NCI-H774 (cell line): ENCODE measurements around the gene FST.

Experiments used
- DNase-seq: peaks from one replicate; lab custom pipeline; 2025; lab: John Stamatoyannopoulos, UW

The FST gene, protein sequence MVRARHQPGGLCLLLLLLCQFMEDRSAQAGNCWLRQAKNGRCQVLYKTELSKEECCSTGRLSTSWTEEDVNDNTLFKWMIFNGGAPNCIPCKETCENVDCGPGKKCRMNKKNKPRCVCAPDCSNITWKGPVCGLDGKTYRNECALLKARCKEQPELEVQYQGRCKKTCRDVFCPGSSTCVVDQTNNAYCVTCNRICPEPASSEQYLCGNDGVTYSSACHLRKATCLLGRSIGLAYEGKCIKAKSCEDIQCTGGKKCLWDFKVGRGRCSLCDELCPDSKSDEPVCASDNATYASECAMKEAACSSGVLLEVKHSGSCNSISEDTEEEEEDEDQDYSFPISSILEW

DNA sequence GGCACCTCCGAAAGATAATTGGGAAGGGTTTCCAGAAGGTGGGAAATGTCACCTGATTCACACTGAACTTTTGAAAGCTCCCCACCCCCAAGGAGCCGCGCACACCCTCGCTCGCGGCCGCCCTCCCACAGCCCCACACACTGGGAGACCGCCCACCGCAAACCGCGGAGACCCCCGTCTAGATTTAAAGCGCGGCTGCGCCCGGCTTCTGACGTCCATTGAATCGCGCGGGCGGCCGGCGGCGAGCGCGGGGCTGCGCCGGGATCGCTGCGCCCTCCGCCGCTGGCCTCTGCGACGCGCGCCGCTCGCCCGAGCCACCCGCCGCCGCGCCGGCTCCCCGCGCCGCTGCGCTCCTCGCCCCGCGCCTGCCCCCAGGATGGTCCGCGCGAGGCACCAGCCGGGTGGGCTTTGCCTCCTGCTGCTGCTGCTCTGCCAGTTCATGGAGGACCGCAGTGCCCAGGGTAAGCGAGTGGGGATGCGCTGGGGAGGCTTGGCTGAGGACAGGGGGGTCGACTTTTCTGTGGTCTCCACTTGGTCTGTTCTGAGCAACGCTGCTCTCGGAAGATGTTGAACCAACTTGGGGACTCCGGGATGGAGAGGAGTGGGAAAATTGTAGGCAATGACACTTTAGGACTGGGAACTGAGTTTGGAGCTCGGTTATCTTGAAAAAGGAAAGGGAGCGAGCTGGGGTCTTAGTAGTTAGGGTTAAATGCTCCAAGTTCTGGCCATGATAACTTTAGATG, at the start of gene FST:
TSS of gene FST (plus strand) at position 214 of the 743 bp plus-strand sequence. CDS start at position 377, 163 bp downstream.
- DNase-seq = no peak

DNA sequence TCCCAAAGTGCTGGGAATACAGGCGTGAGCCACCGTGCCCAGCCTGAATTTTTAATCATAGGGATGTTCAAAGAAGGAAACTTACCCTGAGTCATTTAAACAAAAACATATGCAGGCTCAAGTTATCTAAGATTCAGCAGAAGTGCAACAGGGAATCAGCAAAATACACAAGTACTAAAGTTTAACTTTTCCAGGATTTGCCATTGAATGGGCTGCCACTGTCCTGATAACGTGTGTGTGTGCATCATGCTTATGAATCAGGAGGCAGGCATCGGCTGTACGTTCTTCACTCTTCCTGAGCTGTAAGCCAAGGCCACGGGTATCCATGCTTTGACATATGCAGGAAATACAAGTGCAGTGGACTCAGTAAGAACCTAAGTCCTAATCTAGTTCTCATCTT, 48.8 kb upstream of the FST start:
- no peak for DNase-seq

DNA sequence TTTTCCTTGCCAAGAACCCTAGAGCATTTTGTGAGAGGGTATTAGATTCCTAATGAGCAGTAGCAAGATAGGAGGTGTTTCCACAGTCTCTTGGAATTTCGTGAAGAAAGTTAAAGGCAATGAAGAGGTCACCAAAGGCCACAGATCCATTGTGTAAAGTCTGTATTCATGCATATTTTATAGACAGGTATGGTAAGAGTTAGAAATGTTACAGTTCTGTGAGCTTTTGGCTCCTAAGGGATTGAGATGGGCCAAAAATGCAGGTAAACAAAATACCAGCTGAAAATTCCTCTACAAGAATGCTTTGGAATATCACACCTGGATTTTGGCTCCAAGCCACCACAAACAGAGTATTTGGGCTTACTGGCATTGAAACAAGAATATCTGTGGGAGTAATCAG, 47.4 kb upstream of the FST start:
- no peak for DNase-seq

DNA sequence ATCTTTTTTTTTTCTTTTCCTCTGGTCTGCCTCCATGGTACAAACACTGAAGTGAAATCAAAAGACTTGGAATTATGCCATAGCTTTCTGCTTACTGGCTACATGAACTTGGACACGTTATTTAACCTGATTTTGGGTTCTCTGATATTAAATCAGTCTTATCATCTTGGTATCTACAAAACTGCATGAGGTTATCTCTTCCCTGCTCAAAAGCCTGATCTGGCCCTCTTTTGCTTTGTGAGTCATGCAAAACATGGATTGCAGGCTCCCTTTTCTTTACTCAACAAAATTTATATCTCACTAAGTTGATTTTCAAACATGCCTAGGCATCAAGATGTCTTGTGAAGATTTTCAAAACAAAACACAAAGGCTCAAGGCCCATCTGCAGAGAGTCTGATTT, 45.9 kb upstream of the FST start:
- no peak for DNase-seq

DNA sequence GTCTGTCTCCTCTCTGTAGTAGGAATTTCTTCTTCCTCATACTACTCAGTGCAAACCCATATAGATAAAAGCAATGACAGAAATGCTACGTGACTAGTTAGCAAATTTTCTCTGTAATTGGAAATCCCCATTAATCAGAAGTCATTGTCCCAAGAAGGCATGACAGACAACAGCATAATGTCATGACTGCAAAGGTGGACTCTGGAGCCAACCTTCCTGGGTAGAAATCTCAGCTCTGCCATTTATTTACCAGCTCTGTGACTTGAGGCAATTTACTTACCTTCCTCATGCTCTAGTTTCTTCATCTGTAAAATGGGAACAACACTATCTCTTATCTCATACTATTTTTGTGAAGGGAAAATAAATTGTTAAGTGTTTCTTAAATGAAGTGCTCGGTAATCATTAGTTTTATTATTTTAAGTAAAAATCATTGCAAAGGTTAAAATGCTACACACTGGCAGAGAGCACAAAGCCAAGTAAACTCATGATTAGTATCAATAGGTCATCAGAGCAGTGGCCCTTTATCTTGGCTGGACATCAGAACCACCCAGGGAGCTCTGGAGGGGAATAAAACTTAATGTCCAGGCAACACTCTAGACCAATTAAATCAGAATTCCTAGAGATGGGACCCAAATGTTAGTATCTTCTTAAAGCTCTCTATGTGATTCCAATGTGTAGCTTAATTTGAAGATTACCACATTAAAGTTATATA, 43.8 kb upstream of the FST start:
- no peak for DNase-seq

DNA sequence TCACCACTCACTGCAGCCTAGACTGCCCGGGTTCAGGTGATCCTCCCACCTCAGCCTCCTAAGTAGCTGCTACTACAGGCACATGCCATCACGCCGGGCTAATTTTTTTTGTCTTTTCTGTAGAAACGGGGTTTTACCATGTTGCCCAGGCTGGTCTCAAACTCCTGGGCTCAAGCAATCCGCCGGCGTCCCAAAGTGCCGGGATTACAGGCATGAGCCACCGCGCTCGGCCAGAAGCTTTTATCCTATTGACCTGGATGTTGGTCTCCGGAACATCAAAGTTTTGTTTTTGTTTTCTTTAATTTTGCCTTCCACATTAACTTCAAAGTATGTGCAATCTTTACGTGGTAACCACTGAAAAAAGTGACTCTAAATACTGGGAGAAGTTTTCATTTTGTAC, 42.4 kb upstream of the FST start:
- DNase-seq = no peak

DNA sequence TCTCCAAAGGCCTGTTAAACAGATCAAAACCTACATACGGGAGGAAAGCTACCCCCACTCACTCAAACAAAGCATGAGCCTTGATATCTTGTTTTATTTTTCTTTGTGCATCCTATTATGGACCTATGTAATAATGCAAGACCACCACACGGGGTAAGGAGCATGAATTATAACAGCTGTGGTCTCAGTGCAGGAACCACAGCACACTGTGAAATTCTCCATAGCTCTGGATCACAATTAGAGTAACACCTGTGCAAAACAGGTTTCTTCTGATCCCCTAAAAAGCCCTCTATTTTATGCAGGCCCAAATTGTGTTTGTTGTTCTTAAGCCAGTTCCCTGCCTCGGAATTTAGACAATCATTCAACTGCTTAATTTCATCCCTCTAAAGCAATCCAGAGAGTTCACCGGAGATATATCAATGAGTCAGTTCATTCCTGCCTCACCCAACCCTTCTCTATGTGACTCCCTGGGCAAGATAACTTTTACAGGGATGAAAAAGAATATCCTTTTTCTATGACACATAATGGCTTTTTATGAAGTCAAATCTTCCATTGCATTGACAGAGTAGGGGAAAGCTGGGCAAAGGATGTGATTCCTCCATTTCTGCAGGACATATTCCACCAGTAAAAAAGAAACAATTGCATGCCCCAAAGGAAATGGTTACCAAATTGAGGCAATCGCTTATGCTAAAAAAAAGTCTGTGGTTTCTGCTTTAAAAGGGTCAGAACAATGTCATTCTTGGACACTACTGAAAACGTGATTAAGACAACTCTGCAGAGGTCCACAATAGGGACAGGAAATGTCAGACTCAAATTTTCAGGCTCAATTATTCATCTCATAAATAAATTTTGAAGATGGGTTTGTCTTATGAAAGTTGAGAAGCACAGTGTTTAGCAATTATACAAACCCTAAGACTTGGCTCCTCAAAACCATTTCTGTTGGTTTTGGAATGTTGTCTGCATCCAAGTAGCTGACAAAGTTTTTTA, 41.6 kb upstream of the FST start:
- no peak for DNase-seq

DNA sequence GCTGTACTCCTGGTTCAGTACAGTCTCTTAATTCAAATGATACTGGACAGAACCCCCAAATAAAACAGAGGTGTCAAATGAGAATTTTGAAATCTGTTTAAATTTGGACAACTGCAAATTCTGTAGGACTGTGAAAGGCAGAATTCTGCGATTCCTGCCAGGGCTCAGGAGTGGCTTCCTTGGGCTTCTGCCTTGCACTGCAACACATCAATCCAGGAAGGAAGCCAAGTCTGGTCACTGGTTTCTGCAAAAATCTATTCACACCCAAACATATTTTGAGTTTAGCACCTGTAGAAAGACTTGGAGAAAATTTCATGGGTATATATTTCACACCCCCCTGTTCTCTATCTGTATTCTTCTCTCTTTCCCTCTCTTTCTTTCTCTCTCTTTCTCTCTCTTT, 37.5 kb upstream of the FST start:
- DNase-seq = no peak

DNA sequence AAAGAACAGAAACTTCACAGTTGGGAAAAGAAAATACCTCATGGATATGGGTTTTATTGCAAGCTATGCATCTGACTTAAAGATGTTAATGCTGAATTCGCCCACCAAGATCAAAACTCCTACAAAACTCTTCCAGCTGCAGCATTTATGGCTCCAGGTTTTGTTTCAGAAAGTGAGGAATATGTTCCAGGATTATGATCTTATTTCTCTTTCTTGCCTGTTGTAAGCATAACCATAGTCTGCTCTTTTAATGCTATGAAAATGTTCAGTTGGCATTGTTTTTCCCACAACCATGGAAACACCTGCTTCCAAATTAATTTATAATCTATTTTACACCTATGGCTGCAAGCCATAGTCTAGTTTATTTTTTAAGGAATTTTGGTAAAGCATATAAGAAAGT, 34.9 kb upstream of the FST start:
- no peak for DNase-seq

DNA sequence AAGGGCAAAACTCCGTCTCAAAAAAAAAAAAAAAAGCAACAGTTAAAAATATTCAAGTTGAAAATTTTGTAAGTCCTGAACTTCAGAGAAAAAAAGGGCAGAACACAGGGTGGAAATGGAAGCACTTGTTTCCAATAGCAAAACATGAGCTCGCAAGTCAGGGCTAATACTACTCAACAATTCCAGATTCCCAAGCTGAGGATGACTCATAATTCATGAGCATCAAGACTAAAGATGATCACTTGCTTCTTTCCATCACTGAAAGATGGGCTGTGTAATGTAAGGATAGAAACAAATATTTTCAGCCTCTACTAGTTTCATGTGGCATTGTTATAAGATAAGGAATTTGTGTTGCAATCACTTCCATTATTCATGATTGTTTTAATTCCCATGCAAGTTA, 33.5 kb upstream of the FST start:
- DNase-seq = no peak

DNA sequence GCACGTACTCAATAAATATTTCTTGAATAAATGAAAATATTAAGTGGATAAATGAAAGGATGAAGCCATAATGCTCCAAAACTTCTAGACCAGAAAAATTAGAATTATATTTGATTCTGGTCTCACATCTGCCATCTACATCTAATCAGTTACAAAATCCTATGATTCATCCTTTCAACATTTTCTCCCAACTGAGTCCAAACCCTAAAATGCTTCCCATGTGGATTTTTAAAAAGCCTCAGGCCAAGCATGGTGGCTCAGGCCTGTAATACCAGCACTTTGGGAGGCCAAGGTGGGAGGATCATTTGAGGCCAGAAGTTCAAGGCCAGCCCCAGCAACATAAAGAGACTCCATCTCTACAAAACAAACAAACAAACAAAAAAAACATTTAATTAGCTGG, 31.6 kb upstream of the FST start:
- no peak for DNase-seq

DNA sequence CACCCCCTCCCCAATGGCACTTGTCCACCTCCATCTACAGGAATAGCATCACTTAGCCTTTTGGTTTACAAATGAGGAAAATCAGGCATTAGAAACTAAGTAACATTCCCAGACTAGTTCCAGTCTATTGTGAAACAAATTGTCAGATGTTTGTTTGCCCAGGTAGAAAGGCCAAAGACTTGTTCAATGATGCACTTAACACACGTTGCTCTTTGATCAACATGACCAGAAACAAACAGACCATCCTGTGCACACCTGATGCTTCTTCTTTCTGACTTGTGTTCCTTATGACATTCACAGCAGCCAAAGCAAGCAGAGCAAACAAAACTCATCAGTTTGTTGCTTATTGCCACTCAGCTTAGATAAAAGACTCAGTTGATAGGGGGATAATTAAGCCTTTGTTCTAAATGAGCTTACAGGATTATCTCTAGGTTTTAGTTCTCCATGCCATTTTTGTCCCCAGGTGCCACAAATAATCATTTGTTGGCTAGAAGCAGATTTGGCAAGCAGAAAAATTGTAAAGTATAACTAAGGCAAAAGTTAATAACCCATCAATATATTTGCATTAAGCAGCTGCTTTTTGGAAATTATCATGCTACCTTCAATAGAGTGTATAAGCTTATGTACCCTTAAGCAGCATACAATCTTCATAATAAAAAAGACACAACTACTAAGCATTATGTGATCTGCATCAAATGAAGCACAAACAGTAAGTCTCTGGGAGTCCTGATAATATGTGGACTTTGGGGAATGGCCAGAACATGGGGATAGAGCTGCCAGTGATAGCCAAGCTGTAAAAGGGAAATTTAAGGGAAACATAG, 26.3 kb upstream of the FST start:
- no peak for DNase-seq

DNA sequence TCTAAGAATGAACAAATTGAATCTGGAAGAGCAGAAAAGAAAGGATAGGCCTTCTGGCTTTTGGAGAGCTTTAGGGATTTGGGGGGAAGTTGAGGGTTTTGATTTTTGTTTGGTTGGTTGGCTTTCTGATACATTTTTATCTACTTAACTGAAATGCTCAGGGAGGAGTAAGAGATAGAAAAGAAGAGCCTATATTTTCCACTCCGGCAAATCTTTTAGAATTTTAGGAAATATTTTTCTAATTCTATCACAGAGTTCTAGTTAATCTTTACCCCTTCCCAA, 25.8 kb upstream of the FST start:
- no peak for DNase-seq

DNA sequence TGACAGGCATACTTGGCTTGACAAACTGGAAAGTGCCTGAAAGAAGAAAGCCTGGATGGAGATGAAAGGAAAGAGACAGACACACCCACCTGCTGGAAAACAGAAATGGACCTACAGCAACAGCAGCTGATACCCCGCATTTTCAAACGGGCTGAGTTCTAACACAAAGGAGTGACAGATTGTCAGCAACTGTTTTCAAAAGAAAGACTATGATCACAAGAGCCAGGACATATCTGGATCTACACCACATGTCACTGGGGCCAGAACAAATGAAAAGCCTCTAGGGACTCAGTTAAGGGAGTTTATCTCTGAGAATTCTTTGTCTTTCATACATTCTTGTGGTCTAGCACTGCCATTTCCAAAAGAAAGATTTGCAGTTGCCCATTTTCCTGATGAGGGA, 24.1 kb upstream of the FST start:
- no peak for DNase-seq

DNA sequence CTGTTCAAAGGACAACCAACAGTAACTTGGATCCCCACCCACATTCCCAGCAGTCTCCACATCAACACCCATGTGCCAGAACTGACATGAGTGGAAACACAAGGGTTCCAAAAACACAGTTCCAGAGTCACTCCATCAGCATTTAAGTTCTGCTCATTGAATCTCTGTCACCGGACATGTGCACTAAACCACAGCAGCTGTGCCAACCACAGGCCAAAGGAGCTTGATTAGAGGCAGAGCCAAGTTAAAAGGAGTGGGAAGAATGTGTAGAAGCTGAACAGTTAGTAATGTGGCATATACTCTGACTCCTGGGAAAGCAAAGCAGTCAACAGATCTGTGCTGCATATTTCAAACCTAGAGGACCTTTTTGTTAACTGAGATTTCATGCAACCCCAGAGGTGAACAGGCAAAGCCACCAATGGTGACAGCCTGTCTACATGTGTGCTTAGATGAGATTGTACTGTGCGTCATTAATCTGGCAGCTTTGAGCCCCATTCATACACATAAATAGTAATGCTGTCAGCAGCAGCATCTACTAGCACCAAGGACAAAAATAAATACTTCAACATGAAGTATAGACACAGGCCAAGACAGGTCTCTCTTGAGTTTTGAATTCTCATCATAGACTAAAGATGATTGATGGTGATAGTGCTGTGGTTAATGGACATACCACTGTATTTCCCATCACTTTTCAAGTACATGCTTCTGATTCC, 16.4 kb upstream of the FST start:
- DNase-seq = no peak

DNA sequence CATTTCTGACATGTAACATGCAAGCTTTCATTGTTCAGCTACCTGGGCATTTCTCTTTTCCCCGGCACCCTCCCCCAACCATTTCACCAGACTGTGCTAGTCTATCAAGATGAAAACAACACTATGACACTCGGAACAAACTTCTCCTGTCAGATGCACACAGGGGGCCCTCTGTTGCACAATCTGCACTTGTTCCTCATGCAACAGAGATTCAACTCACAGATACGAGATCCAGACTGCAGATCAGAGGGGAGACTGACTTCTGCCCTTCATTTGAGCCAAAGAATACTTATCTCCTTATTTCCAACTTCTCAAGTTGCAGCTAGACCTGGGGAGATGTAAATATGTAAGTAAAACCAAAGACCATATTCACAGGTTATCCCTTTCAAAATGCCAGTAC, 15.7 kb upstream of the FST start:
- DNase-seq = no peak

DNA sequence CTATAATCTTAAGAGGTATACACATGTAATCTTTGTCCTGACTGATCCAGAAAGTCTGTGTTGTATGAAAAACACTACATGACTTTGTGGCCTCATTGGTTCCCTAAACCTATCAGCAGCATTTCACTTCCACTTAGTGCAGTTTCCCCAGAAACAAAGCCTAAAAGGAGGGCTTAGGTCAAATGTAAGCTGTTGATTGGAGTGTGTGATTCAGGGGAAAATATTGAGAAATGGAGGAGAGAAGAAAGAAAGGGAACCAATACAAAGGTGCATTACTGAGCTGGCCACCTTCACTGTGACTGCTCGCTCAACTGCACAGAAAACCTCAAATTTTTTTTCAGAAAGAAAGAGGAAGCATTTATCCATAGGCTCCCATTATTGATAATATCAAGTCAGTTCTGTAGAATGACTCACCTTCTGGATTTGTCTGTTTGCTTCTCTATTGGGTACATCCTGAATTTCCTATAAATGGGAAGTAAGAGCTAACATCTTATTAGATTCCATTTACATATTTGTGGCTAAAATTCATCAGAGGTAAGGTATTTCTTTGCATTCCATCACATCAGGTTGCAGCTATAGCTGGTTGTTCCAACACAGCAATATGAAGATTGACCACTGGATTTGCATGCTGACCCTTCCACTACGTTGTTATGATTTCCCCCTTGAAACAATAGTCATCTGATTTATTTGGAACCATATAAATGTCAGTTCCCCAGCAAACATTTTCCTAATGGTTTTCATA, 10.3 kb upstream of the FST start:
- DNase-seq = no peak

DNA sequence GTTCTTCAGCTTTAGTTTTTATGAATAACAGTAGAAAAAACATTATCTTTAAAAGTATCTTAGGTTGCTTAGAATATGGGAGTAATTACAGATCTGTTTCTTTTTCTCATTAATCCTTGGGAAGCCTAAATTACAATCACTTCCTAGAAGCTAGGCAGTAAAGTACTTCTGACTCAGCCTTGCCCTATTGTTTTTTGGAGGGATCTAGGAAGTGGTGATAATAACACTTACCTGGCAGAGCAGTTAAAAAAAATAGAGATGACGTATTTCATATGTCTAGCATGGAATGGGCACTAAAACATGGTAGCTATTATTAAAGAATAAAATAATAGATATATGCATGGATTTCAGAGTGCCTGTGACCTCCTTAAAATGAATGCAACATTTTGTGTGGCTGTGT, 8.2 kb upstream of the FST start:
- no peak for DNase-seq

DNA sequence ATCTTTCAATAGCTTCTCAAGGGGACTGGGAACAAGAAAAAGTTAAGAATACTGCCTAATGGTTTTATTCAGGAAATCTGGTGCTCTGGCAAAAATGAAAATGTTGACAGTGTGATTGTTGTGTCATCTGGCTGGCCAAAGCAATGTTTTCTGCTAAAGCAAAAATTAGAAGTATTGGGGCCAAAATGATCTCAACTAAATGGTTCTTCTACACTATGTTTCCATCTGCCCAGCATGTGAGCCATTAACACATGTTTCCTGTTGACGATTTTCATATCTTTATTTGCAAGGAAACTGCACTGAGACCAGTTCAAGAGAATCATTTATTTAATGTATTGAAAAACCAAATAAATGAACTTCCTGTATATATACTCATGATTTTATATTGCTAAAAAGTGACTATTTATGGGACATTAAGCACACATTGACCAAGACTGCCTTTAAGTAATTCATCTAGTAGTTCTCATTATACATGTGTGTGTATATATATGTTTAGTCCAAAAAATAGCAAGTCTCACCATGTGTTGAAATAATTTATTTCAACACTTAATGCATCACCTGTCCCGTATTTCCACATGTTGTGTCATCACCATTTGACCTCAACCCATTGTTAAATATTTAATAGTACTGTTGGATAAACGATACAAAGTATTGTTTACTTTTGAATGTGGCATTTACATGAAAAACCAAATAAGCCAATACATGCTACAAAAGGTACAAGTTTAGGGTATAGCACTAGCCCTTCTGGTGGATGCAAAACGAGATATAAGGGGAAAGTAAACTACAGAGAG, 7.5 kb upstream of the FST start:
- no peak for DNase-seq
